ENCODE data around the gene CASP2. TPM values are rescaled to one million over a fixed set of nuclear protein-coding genes. Genes with fewer than 3 reads are reported as not detected.

CASP2 gene
- polyA plus RNA-seq, 3 donors = 7.9 to 30.2 (median 12.2) TPM

- no peaks in the 10 kb centered on the region for H3K27me3 ChIP-seq (ENCODE audit: control insufficient read depth in 2 of 2, insufficient read depth in 2 of 2, low read length in 2 of 2)
- H3K36me3 ChIP-seq (replicated peaks in 1 of 2; ENCODE audit: control insufficient read depth in 1 of 2, insufficient read depth in 2 of 2, low read length in 2 of 2) = no peaks in the 10 kb centered on the region
- H3K4me1 ChIP-seq (ENCODE audit: control insufficient read depth in 1 of 2, insufficient read depth in 2 of 2, low read length in 2 of 2) = peaks cover 58 to 92% of the 10 kb centered on the region in 2 donors
- TF ChIP-seq CTCF (IDR thresholded peaks at IDR 0.05) = no peak
- peaks cover 0 to 4% (median 1%) of the 10 kb centered on the region in 7 donors for H3K9me3 Mint-ChIP-seq
- H3K4me3 ChIP-seq (replicated peaks in 1 of 3; ENCODE audit: low read depth in 2 of 3, low read length in 3 of 3) = no peak overlapping the region
- H3K79me2 ChIP-seq (ENCODE audit: insufficient read depth, low read length) = no peaks in the 10 kb centered on the region
- H3K36me3 Mint-ChIP-seq = no peaks in the 10 kb centered on the region
- H3K4me3 Mint-ChIP-seq = no peak overlapping the region
- WGBS (ENCODE audit: insufficient coverage) = no CpG with 5 or more reads among the region's 1 CpG
- peak overlapping the region in 3 of 7 donors; percentile 62 to 84 (median 75) for H3K27ac Mint-ChIP-seq
- H3K4me1 Mint-ChIP-seq = peaks cover 79% of the 10 kb centered on the region
- no peaks in the 10 kb centered on the region for H3K9me3 ChIP-seq (replicated peaks in 1 of 2; ENCODE audit: control insufficient read depth in 1 of 2, insufficient read depth in 1 of 2, low read length in 2 of 2)
- H3K27me3 Mint-ChIP-seq (ENCODE audit: low read depth in 3 of 3) = peaks cover 0 to 1% (median 0%) of the 10 kb centered on the region in 3 donors
- DNase-seq = no peak
- no peak overlapping the region for H3K9ac ChIP-seq (ENCODE audit: insufficient read depth, low read length, poor library complexity, severe bottlenecking)
- no peak overlapping the region for H3K4me2 ChIP-seq (replicated peaks; ENCODE audit: extremely low read depth, low read length, poor library complexity, severe bottlenecking)
- intact Hi-C loops (cut with micrococcal nuclease) = loop anchor here (5.0 to 10.0 kb wide), 2 partner anchors 55 to 167 kb away; no protein-coding TSS in a partner anchor
- no peak overlapping the region for H3K27ac ChIP-seq (ENCODE audit: low read depth in 1 of 2, low read length in 2 of 2)
- H2AFZ ChIP-seq (ENCODE audit: insufficient read depth, low read depth, low read length, poor library complexity, severe bottlenecking) = no peak overlapping the region
- no peaks in the 10 kb centered on the region for H4K20me1 ChIP-seq (ENCODE audit: insufficient read depth, low read length)
Observed at GRCh38 chr7:143247372-143247771, 40.8 kb upstream of the CASP2 start.

GRCh38 chr7:143248761-143249354 lies 39.3 kb upstream of the CASP2 start:
- H3K4me3 Mint-ChIP-seq = no peak overlapping the region
- H3K4me2 ChIP-seq (replicated peaks; ENCODE audit: extremely low read depth, low read length, poor library complexity, severe bottlenecking) = no peak overlapping the region
- no peaks in the 10 kb centered on the region for H4K20me1 ChIP-seq (ENCODE audit: insufficient read depth, low read length)
- peaks cover 49 to 80% of the 10 kb centered on the region in 2 donors for H3K4me1 ChIP-seq (ENCODE audit: control insufficient read depth in 1 of 2, insufficient read depth in 2 of 2, low read length in 2 of 2)
- intact Hi-C loops (cut with micrococcal nuclease) = loop anchor here (5.0 to 10.0 kb wide), 2 partner anchors 53 to 166 kb away; no protein-coding TSS in a partner anchor
- peaks cover 0 to 3% (median 0%) of the 10 kb centered on the region in 3 donors for H3K27me3 Mint-ChIP-seq (ENCODE audit: low read depth in 3 of 3)
- 100% methylated on average over 2 of the region's 2 CpGs for WGBS (ENCODE audit: insufficient coverage)
- H3K4me3 ChIP-seq (replicated peaks in 1 of 3; ENCODE audit: low read depth in 2 of 3, low read length in 3 of 3) = no peak overlapping the region
- no peak for TF ChIP-seq CTCF (IDR thresholded peaks at IDR 0.05)
- peak overlapping the region in 6 of 7 donors; percentile 4 to 83 (median 63) for H3K27ac Mint-ChIP-seq
- H3K9ac ChIP-seq (ENCODE audit: insufficient read depth, low read length, poor library complexity, severe bottlenecking) = no peak overlapping the region
- peaks cover 0 to 3% of the 10 kb centered on the region in 2 donors for H3K9me3 ChIP-seq (replicated peaks in 1 of 2; ENCODE audit: control insufficient read depth in 1 of 2, insufficient read depth in 1 of 2, low read length in 2 of 2)
- peak overlapping the region in 1 of 2 donors; percentile 40 for H3K27ac ChIP-seq (ENCODE audit: low read depth in 1 of 2, low read length in 2 of 2)
- H2AFZ ChIP-seq (ENCODE audit: insufficient read depth, low read depth, low read length, poor library complexity, severe bottlenecking) = peak overlapping the region; percentile 48
- peak in 1 of 3 donors; percentile 23 for DNase-seq
- no peaks in the 10 kb centered on the region for H3K36me3 Mint-ChIP-seq
- no peaks in the 10 kb centered on the region for H3K36me3 ChIP-seq (replicated peaks in 1 of 2; ENCODE audit: control insufficient read depth in 1 of 2, insufficient read depth in 2 of 2, low read length in 2 of 2)
- H3K9me3 Mint-ChIP-seq = peaks cover 0 to 9% (median 4%) of the 10 kb centered on the region in 7 donors
- no peaks in the 10 kb centered on the region for H3K79me2 ChIP-seq (ENCODE audit: insufficient read depth, low read length)
- no peaks in the 10 kb centered on the region for H3K27me3 ChIP-seq (ENCODE audit: control insufficient read depth in 2 of 2, insufficient read depth in 2 of 2, low read length in 2 of 2)
- H3K4me1 Mint-ChIP-seq = peaks cover 66% of the 10 kb centered on the region

Data from CD14-positive monocyte (primary cell).